ENCODE measurements around the gene CACNA1G. TPM values are rescaled to one million over a fixed set of nuclear protein-coding genes. Genes with fewer than 3 reads are reported as not detected.

Gene CACNA1G
- total RNA-seq, 4 donors from 2014 or later, result 0.11 to 0.38 (median 0.13) TPM; not detected in 1

GRCh38 chr17:50593321-50593720, 32.8 kb downstream of the CACNA1G start:
- TF ChIP-seq POLR2A (IDR thresholded peaks at IDR 0.05), result no peak
- TF ChIP-seq CTCF (IDR thresholded peaks at IDR 0.05), result no peak
- Histone ChIP-seq H3K9me3 (no peaks in the 10 kb centered on the region), H3K27ac (no peak overlapping the region), H3K27me3 (no peaks in the 10 kb centered on the region), H3K4me3 (no peak overlapping the region), H3K36me3 (no peaks in the 10 kb centered on the region), H3K4me1 (peaks cover 4 to 21% (median 20%) of the 10 kb centered on the region in 3 donors)
- WGBS, 2 donors, result 58% methylated on average over 3 of the region's 10 CpGs; no CpG with 5 or more reads in 1 of the 2 donors
- intact Hi-C loops (cut with DNase I), result no loop called here
- DNase-seq, result no peak

GRCh38 chr17:50594128-50594823, 33.8 kb downstream of the CACNA1G start:
- no peak for TF ChIP-seq POLR2A (IDR thresholded peaks at IDR 0.05)
- no peak for TF ChIP-seq CTCF (IDR thresholded peaks at IDR 0.05)
- Histone ChIP-seq H3K9me3 (no peaks in the 10 kb centered on the region), H3K36me3 (no peaks in the 10 kb centered on the region), H3K4me1 (peaks cover under 1 to 11% (median 11%) of the 10 kb centered on the region in 3 donors), H3K27me3 (no peaks in the 10 kb centered on the region), H3K27ac (no peak overlapping the region), H3K4me3 (no peak overlapping the region)
- 72 to 75% methylated on average over 11 of the region's 11 CpGs for WGBS, 2 donors
- intact Hi-C loops (cut with DNase I), result no loop called here
- DNase-seq, result no peak

GRCh38 chr17:50594892-50595291, 34.4 kb downstream of the CACNA1G start:
- Histone ChIP-seq H3K4me1 (peaks cover 0 to 5% (median 5%) of the 10 kb centered on the region in 3 donors), H3K27ac (no peak overlapping the region), H3K27me3 (no peaks in the 10 kb centered on the region), H3K36me3 (no peaks in the 10 kb centered on the region), H3K9me3 (no peaks in the 10 kb centered on the region), H3K4me3 (no peak overlapping the region)
- intact Hi-C loops (cut with DNase I), result no loop called here
- WGBS, 2 donors, result 83 to 85% methylated on average over 20 to 21 of the region's 21 CpGs
- no peak for DNase-seq
- TF ChIP-seq POLR2A (IDR thresholded peaks at IDR 0.05), result no peak
- TF ChIP-seq CTCF (IDR thresholded peaks at IDR 0.05), result no peak

GRCh38 chr17:50596191-50597037, 35.9 kb downstream of the CACNA1G start:
- TF ChIP-seq CTCF (IDR thresholded peaks at IDR 0.05) (peak in 1 of 6 experiments; percentile 21), POLR2A (IDR thresholded peaks at IDR 0.05) (no peak)
- H3K27me3 ChIP-seq, result peaks cover 0 to 2% (median 0%) of the 10 kb centered on the region in 4 donors
- no peak overlapping the region for H3K4me3 ChIP-seq
- H3K4me1 ChIP-seq, result no peaks in the 10 kb centered on the region
- H3K9me3 ChIP-seq, result no peaks in the 10 kb centered on the region
- intact Hi-C loops (cut with DNase I), result no loop called here
- H3K36me3 ChIP-seq, result no peaks in the 10 kb centered on the region
- 63 to 80% methylated on average over 7 of the region's 34 CpGs for WGBS, 2 donors
- H3K27ac ChIP-seq, result no peak overlapping the region
- no peak for DNase-seq

GRCh38 chr17:50598487-50598886, 38.0 kb downstream of the CACNA1G start:
- intact Hi-C loops (cut with DNase I), result no loop called here
- no peak overlapping the region for H3K27ac ChIP-seq
- no peaks in the 10 kb centered on the region for H3K9me3 ChIP-seq
- WGBS, 2 donors, result 67 to 73% methylated on average over 5 of the region's 5 CpGs
- no peak overlapping the region for H3K4me3 ChIP-seq
- TF ChIP-seq CTCF (IDR thresholded peaks at IDR 0.05), result no peak
- TF ChIP-seq POLR2A (IDR thresholded peaks at IDR 0.05), result no peak
- H3K36me3 ChIP-seq, result no peaks in the 10 kb centered on the region
- no peaks in the 10 kb centered on the region for H3K4me1 ChIP-seq
- peaks cover 0 to 23% (median 0%) of the 10 kb centered on the region in 4 donors for H3K27me3 ChIP-seq
- DNase-seq, result no peak

All from esophagus squamous epithelium (tissue), 5 donors.